ENCODE data around the gene XAF1.
A peak's percentile ranks its signal among the peaks of the same experiment; 100 is the strongest.

XAF1 gene, protein sequence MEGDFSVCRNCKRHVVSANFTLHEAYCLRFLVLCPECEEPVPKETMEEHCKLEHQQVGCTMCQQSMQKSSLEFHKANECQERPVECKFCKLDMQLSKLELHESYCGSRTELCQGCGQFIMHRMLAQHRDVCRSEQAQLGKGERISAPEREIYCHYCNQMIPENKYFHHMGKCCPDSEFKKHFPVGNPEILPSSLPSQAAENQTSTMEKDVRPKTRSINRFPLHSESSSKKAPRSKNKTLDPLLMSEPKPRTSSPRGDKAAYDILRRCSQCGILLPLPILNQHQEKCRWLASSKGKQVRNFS

DNA sequence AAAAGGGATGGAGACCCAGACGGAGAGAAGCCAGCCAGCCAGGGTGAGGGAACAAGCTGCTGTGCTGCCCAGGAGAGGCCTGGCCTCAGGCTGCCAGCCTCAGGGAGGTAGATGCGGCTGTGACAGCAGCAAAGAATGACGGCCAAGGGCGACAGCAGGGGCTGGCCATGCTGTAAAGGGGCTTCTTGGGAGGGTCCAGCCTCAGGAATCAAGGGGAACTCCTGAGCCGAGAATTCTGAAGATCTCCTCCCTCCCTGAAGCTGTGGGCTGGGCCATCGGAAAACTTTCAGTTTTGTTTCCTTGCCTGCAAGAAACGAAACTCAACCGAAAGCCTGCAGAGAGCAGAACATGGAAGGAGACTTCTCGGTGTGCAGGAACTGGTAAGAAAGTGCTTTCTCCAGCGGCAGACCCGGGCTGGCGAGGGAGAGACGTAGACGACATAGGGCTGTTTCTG lies at the start of gene XAF1:
XAF1 (plus strand) TSS at position 316 of the 454 bp plus-strand sequence; CDS start at position 349, 33 bp downstream.
- H3K36me3 Mint-ChIP-seq (ENCODE audit: low read depth), result peaks cover 26% of the 10 kb centered on the region
- peak; percentile 65 for DNase-seq
- peak within 1 kb of the TSS; percentile 91 for H3K27ac Mint-ChIP-seq
- H3K9me3 Mint-ChIP-seq, result no peaks in the 10 kb centered on the region
- H3K4me1 Mint-ChIP-seq (ENCODE audit: low read depth), result peaks cover 58% of the 10 kb centered on the region
- H3K4me3 Mint-ChIP-seq, result peak within 1 kb of the TSS; percentile 83
- no peaks in the 10 kb centered on the region for H3K27me3 Mint-ChIP-seq

DNA sequence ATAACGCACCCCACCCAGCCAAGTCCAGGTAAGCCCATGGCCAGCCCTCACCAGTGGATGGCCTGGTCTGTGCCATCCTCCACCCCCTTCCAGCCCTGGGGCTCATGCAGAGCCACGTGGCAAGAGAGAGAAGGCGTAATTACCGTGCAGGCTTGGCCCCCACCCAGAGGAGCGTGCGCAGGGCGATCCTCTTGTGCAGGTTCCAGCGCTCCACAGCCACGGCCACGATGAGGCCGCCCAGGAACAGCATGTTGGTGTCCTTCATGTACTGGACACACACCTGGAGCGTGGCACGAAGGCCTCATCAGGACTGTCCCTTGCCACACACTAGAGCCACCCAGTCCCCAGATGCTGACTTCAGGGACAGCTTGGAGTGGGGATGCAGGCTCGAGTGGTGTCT lies 49.3 kb upstream of the XAF1 start:
- Mint-ChIP-seq H3K36me3 (ENCODE audit: low read depth) (no peaks in the 10 kb centered on the region), H3K27ac (no peak overlapping the region), H3K27me3 (peaks cover 42% of the 10 kb centered on the region), H3K9me3 (no peaks in the 10 kb centered on the region), H3K4me1 (ENCODE audit: low read depth) (peaks cover 3% of the 10 kb centered on the region), H3K4me3 (no peak overlapping the region)
- no peak for DNase-seq

- Mint-ChIP-seq H3K4me3 (no peak overlapping the region), H3K27ac (no peak overlapping the region), H3K36me3 (ENCODE audit: low read depth) (no peaks in the 10 kb centered on the region), H3K4me1 (ENCODE audit: low read depth) (peaks cover 1% of the 10 kb centered on the region), H3K9me3 (no peaks in the 10 kb centered on the region), H3K27me3 (peaks cover 46% of the 10 kb centered on the region)
- DNase-seq, result no peak
These were observed 48.9 kb upstream of the XAF1 start for GRCh38 chr17:6706996-6707395.

DNA sequence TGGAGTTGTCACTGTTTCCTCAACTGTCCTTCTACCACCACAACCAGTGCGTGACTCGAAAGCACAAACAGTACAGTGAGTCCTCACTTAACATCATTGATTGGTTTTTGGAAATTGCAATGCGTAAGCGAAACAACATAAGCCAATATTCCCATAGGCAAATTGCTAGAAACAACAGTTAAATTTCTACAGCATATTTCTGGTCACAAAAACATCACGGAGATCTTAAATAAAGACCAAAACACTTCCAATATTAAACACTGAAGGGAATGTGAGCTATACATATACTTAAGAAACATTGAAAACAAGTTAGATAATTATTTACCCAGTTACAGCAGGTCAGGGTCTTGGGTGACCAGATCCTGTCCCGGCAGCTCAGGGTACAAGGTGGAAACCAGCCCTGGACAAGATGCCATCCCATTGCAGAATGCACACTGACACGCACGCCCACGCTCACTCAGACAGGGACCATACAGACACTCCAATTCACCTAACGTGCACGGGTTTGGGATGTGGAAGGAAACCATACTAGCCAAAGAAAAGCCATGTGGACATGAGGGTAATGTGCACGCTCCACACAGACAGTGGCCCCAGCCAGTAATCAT lies 47.4 kb upstream of the XAF1 start:
- H3K27me3 Mint-ChIP-seq, result peaks cover 57% of the 10 kb centered on the region

GRCh38 chr17:6710317-6710716 lies 45.5 kb upstream of the XAF1 start:
- no peak for DNase-seq
- Mint-ChIP-seq H3K4me3 (no peak overlapping the region), H3K27ac (no peak overlapping the region), H3K4me1 (ENCODE audit: low read depth) (peaks cover 19% of the 10 kb centered on the region), H3K9me3 (no peaks in the 10 kb centered on the region), H3K36me3 (ENCODE audit: low read depth) (no peaks in the 10 kb centered on the region), H3K27me3 (peaks cover 74% of the 10 kb centered on the region)

More for the DNA sequence above, 47.4 kb upstream of the XAF1 start:
- no peak for DNase-seq
- Mint-ChIP-seq H3K4me1 (ENCODE audit: low read depth) (peaks cover 9% of the 10 kb centered on the region), H3K4me3 (no peak overlapping the region), H3K36me3 (ENCODE audit: low read depth) (no peaks in the 10 kb centered on the region), H3K27ac (no peak overlapping the region), H3K9me3 (no peaks in the 10 kb centered on the region)

GRCh38 chr17:6711081-6711674 lies 44.7 kb upstream of the XAF1 start:
- no peaks in the 10 kb centered on the region for H3K36me3 Mint-ChIP-seq (ENCODE audit: low read depth)
- DNase-seq, result no peak
- H3K4me1 Mint-ChIP-seq (ENCODE audit: low read depth), result peaks cover 19% of the 10 kb centered on the region
- H3K4me3 Mint-ChIP-seq, result no peak overlapping the region
- H3K9me3 Mint-ChIP-seq, result no peaks in the 10 kb centered on the region
- H3K27me3 Mint-ChIP-seq, result peaks cover 82% of the 10 kb centered on the region
- no peak overlapping the region for H3K27ac Mint-ChIP-seq

DNA sequence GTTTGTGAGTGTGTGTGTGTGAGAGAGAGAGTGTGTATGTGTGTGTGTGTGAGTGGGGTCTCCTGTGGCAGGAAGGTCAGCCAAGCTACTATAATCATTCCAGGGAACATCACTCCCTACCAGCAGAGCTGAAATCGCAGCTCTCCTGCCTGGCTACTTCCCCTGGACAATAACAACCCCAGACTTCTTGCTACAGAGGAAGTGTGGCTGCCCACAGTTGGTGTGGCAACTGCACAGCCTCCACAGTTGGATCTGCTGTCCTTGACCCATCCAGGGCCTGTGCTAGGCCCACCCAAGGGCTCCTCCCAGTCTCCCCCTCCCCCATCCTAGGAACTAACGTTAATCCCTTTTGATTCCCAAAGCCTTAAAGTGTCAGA lies 44.2 kb upstream of the XAF1 start:
- H3K4me3 Mint-ChIP-seq, result no peak overlapping the region
- peaks cover 19% of the 10 kb centered on the region for H3K4me1 Mint-ChIP-seq (ENCODE audit: low read depth)
- peaks cover 1% of the 10 kb centered on the region for H3K9me3 Mint-ChIP-seq
- no peaks in the 10 kb centered on the region for H3K36me3 Mint-ChIP-seq (ENCODE audit: low read depth)
- DNase-seq, result no peak
- no peak overlapping the region for H3K27ac Mint-ChIP-seq
- H3K27me3 Mint-ChIP-seq, result peaks cover 80% of the 10 kb centered on the region

DNA sequence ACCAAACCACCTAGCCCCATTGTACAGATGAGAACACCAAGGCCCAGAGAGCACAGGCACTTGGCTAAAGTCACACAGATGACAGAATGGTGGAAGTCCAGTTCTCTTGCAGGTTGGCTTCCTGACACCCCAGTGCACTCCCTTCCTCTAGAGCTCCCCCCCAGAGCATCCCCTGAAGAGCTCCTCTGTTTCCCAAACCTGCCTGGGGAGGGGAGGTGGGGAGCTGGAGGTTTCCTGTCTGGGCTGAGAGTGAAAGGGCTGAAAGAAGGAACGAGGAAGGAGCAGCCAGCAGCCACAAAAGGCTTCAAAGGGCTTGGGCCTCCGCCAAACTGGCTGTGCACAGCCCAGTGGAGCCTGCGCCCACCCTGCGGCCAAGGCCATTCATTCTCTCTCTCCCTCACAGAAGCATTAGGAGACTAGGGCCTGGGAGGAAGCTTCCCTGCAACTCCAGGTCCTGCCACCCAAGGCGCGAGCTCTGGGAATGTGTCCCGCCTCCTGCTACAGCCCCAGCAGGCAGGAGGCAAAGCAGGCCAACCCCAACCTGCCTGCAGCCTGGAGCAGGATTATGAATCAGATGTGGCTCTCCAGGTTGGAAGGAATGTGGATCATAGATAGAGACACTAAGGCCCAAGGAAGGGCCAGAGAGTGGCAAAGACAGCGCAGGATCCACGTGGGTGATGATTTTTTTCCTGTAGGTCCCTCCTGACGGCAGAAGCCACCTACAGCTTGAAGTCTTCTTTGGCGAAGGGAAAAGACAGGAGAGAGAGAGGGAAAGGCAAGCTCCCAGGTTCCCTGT lies 43.6 kb upstream of the XAF1 start:
- no peaks in the 10 kb centered on the region for H3K36me3 Mint-ChIP-seq (ENCODE audit: low read depth)
- H3K4me1 Mint-ChIP-seq (ENCODE audit: low read depth), result peaks cover 19% of the 10 kb centered on the region
- DNase-seq, result no peak
- H3K27ac Mint-ChIP-seq, result no peak overlapping the region
- peaks cover 77% of the 10 kb centered on the region for H3K27me3 Mint-ChIP-seq
- H3K4me3 Mint-ChIP-seq, result peak overlapping the region; percentile 61
- H3K9me3 Mint-ChIP-seq, result peaks cover 3% of the 10 kb centered on the region

- peak overlapping the region; percentile 61 for H3K4me3 Mint-ChIP-seq
- no peaks in the 10 kb centered on the region for H3K36me3 Mint-ChIP-seq (ENCODE audit: low read depth)
These were observed 43.1 kb upstream of the XAF1 start for GRCh38 chr17:6712854-6713129.

GRCh38 chr17:6713130-6713917 lies 42.5 kb upstream of the XAF1 start, which contains the start of gene SLC13A5:
SLC13A5 (minus strand) TSS chr17:6713369; CDS start chr17:6713333, 36 bp downstream.
- H3K4me3 Mint-ChIP-seq, result peak within 1 kb of the TSS; percentile 61
- peaks cover 3% of the 10 kb centered on the region for H3K9me3 Mint-ChIP-seq
- peaks cover 19% of the 10 kb centered on the region for H3K4me1 Mint-ChIP-seq (ENCODE audit: low read depth)
- no peaks in the 10 kb centered on the region for H3K36me3 Mint-ChIP-seq (ENCODE audit: low read depth)
- peak; percentile 39 for DNase-seq
- peaks cover 81% of the 10 kb centered on the region for H3K27me3 Mint-ChIP-seq
- H3K27ac Mint-ChIP-seq, result no peak within 1 kb of the TSS

More at GRCh38 chr17:6712854-6713129, 43.1 kb upstream of the XAF1 start:
- peaks cover 3% of the 10 kb centered on the region for H3K9me3 Mint-ChIP-seq
- DNase-seq, result no peak
- H3K4me1 Mint-ChIP-seq (ENCODE audit: low read depth), result peaks cover 19% of the 10 kb centered on the region
- no peak overlapping the region for H3K27ac Mint-ChIP-seq
- peaks cover 81% of the 10 kb centered on the region for H3K27me3 Mint-ChIP-seq

GRCh38 chr17:6713918-6714271 lies 42.0 kb upstream of the XAF1 start:
- H3K36me3 Mint-ChIP-seq (ENCODE audit: low read depth), result no peaks in the 10 kb centered on the region
- DNase-seq, result no peak
- peak overlapping the region; percentile 46 for H3K4me3 Mint-ChIP-seq

DNA sequence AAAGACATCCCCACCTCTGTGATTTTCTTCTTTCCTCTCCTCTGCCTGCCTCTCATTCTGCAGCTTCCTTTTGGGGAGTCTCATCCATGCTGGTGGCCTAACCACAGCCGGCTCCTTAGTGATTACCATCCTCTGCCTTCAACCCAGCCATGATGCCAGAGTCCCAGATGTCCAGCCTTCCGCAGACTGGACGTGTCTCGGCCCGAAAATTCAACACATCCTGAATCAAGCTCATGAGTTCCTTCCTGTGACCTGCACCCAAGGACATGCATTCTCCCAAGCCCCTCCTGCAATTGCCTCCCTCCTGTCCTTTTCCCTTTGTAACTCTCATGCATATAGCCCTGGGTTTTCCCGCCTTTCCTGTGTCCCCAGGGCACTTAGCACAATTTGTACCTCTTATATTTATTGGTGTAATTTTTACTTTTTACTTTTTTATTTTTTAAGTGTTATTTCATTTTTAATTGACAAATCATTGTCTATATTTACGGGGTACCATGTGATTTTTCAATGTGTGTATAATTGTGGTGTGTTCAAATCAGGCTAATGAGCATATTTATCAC lies 41.5 kb upstream of the XAF1 start:
- Mint-ChIP-seq H3K27ac (no peak overlapping the region), H3K4me1 (ENCODE audit: low read depth) (peaks cover 19% of the 10 kb centered on the region), H3K27me3 (peaks cover 78% of the 10 kb centered on the region), H3K4me3 (peak overlapping the region; percentile 46), H3K9me3 (peaks cover 3% of the 10 kb centered on the region), H3K36me3 (ENCODE audit: low read depth) (no peaks in the 10 kb centered on the region)
- DNase-seq, result no peak

More at GRCh38 chr17:6713918-6714271, 42.0 kb upstream of the XAF1 start:
- Mint-ChIP-seq H3K27me3 (peaks cover 76% of the 10 kb centered on the region), H3K4me1 (ENCODE audit: low read depth) (peaks cover 19% of the 10 kb centered on the region), H3K27ac (no peak overlapping the region), H3K9me3 (peaks cover 3% of the 10 kb centered on the region)

GRCh38 chr17:6716736-6717135 lies 39.1 kb upstream of the XAF1 start:
- H3K9me3 Mint-ChIP-seq, result peaks cover 3% of the 10 kb centered on the region
- no peak for DNase-seq

DNA sequence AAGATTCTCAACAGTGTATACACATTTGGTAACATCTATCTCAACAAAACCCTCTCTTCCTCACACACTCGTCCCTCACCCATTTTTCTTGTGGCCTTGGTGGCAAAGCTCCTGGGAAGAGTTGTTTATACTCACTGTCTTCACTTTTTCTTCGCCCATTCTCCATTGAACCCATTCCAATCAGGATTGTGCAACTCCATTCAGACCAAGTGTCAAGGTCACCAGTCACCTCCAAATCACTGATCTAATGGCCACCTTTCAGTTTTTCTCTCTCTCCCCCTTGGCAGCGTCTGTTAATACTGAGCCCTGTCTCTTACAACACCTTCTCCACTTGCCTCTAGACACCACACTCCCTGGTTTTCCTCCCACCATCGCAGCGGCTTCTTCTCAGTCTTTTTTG lies 34.1 kb upstream of the XAF1 start:
- Mint-ChIP-seq H3K27me3 (peaks cover 60% of the 10 kb centered on the region), H3K36me3 (ENCODE audit: low read depth) (no peaks in the 10 kb centered on the region), H3K4me3 (no peak overlapping the region), H3K9me3 (peaks cover under 1% of the 10 kb centered on the region), H3K27ac (no peak overlapping the region), H3K4me1 (ENCODE audit: low read depth) (no peaks in the 10 kb centered on the region)
- no peak for DNase-seq

More at GRCh38 chr17:6716736-6717135, 39.1 kb upstream of the XAF1 start:
- Mint-ChIP-seq H3K27me3 (peaks cover 80% of the 10 kb centered on the region), H3K4me1 (ENCODE audit: low read depth) (peaks cover 19% of the 10 kb centered on the region), H3K27ac (no peak overlapping the region), H3K36me3 (ENCODE audit: low read depth) (no peaks in the 10 kb centered on the region), H3K4me3 (no peak overlapping the region)
